ENCODE results near the gene LRBA.

Gene LRBA

GRCh38 chr4:150589157-150589556 lies 425.9 kb downstream of the LRBA start:
- Histone ChIP-seq H3K4me3 (ENCODE audit: low read length) (no peak overlapping the region), H3K9me2 (replicated peaks; ENCODE audit: control insufficient read depth, low read length) (no peaks in the 10 kb centered on the region), H3K36me3 (ENCODE audit: control insufficient read depth, low read length) (peaks cover 26% of the 10 kb centered on the region), H3K27me3 (ENCODE audit: control insufficient read depth, low read length) (no peaks in the 10 kb centered on the region), H3K9me3 (ENCODE audit: control insufficient read depth, insufficient read depth, low read length) (no peaks in the 10 kb centered on the region), H4K20me1 (ENCODE audit: control insufficient read depth, insufficient read depth, low read depth, low read length) (no peaks in the 10 kb centered on the region), H3K27ac (ENCODE audit: low read depth, low read length) (no peak overlapping the region), H3K4me1 (ENCODE audit: control insufficient read depth, low read length) (no peaks in the 10 kb centered on the region), H3K4me2 (ENCODE audit: low read length) (no peak overlapping the region), H3K79me2 (ENCODE audit: control insufficient read depth, low read length) (no peaks in the 10 kb centered on the region), H3F3A (ENCODE audit: control insufficient read depth, insufficient read depth) (no peaks in the 10 kb centered on the region)
- TF ChIP-seq, protein P1, sequence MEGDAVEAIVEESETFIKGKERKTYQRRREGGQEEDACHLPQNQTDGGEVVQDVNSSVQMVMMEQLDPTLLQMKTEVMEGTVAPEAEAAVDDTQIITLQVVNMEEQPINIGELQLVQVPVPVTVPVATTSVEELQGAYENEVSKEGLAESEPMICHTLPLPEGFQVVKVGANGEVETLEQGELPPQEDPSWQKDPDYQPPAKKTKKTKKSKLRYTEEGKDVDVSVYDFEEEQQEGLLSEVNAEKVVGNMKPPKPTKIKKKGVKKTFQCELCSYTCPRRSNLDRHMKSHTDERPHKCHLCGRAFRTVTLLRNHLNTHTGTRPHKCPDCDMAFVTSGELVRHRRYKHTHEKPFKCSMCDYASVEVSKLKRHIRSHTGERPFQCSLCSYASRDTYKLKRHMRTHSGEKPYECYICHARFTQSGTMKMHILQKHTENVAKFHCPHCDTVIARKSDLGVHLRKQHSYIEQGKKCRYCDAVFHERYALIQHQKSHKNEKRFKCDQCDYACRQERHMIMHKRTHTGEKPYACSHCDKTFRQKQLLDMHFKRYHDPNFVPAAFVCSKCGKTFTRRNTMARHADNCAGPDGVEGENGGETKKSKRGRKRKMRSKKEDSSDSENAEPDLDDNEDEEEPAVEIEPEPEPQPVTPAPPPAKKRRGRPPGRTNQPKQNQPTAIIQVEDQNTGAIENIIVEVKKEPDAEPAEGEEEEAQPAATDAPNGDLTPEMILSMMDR (IDR thresholded peaks at IDR 0.05; ENCODE audit: low read depth, low read length, poor library complexity, severe bottlenecking), result no peak
- TF ChIP-seq EZH2phosphoT487 (IDR thresholded peaks at IDR 0.05; ENCODE audit: borderline replicate concordance, low read length), result no peak

- Histone ChIP-seq H3K4me3 (ENCODE audit: low read length) (no peak overlapping the region), H3K79me2 (ENCODE audit: control insufficient read depth, low read length) (no peaks in the 10 kb centered on the region), H3K9me2 (replicated peaks; ENCODE audit: control insufficient read depth, low read length) (no peaks in the 10 kb centered on the region), H3K36me3 (ENCODE audit: control insufficient read depth, low read length) (peaks cover 34% of the 10 kb centered on the region), H3K27me3 (ENCODE audit: control insufficient read depth, low read length) (no peaks in the 10 kb centered on the region), H3K4me1 (ENCODE audit: control insufficient read depth, low read length) (no peaks in the 10 kb centered on the region), H3K9me3 (ENCODE audit: control insufficient read depth, insufficient read depth, low read length) (peaks cover 8% of the 10 kb centered on the region; the same call in 1 of the 2 replicates), H3K4me2 (ENCODE audit: low read length) (no peak overlapping the region), H4K20me1 (ENCODE audit: control insufficient read depth, insufficient read depth, low read depth, low read length) (no peaks in the 10 kb centered on the region), H3F3A (ENCODE audit: control insufficient read depth, insufficient read depth) (no peaks in the 10 kb centered on the region), H3K27ac (ENCODE audit: low read depth, low read length) (no peak overlapping the region)
- TF ChIP-seq, protein P1 (IDR thresholded peaks at IDR 0.05; ENCODE audit: low read depth, low read length, poor library complexity, severe bottlenecking), result no peak
- no peak for TF ChIP-seq EZH2phosphoT487 (IDR thresholded peaks at IDR 0.05; ENCODE audit: borderline replicate concordance, low read length)
Observed at GRCh38 chr4:150588316-150588715, 426.8 kb downstream of the LRBA start.

DNA sequence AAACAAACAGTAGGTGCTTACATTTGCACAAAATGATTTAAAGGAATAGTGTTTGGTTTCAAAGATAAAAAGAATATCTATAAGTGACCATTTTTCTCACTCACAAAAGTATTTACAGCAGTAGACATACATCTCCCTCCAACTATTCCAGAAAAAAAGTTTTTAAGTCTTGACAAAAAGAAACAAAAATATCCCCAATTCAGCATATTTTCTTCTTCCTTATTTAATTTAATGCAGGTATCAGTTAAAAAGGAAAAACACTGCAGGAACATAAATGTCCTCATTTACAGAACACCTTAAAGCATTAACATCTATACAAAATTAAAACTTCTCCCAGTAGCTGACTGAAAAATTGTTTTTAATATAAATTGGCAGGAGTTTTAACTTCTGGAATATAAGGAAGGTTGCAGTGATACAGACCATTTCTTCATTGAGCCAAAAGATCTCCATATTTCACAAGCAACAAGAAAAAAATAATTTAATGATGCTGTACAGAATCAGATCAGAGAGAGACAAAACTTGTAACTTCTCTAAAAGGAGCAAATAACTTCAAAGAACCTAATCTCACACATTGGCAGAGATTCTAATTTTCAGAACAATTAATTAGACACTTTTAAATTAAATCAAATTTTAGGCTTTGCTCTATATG lies 428.8 kb downstream of the LRBA start:
- Histone ChIP-seq H3K36me3 (ENCODE audit: control insufficient read depth, low read length) (peaks cover 44% of the 10 kb centered on the region), H3F3A (ENCODE audit: control insufficient read depth, insufficient read depth) (no peaks in the 10 kb centered on the region), H3K79me2 (ENCODE audit: control insufficient read depth, low read length) (no peaks in the 10 kb centered on the region), H3K4me1 (ENCODE audit: control insufficient read depth, low read length) (no peaks in the 10 kb centered on the region), H3K27ac (ENCODE audit: low read depth, low read length) (no peak overlapping the region), H3K9me2 (replicated peaks; ENCODE audit: control insufficient read depth, low read length) (no peaks in the 10 kb centered on the region), H3K27me3 (ENCODE audit: control insufficient read depth, low read length) (no peaks in the 10 kb centered on the region), H3K9me3 (ENCODE audit: control insufficient read depth, insufficient read depth, low read length) (peaks cover 16% of the 10 kb centered on the region; the same call in 1 of the 2 replicates), H3K4me3 (ENCODE audit: low read length) (no peak overlapping the region), H3K4me2 (ENCODE audit: low read length) (no peak overlapping the region), H4K20me1 (ENCODE audit: control insufficient read depth, insufficient read depth, low read depth, low read length) (no peaks in the 10 kb centered on the region)
- TF ChIP-seq, protein P1 (IDR thresholded peaks at IDR 0.05; ENCODE audit: low read depth, low read length, poor library complexity, severe bottlenecking), result no peak
